HTERT RPE-1 (cell line): ENCODE measurements around the gene SDHAF2.
"Not testable (repeated sequence)": the region's sequence is repeated elsewhere in the genome, so short reads cannot be mapped to it uniquely, and the experiment has no call there.

Source experiments
- in situ Hi-C: fragments of 300-500 bp; cut with MboI; formaldehyde crosslinking; loops from 4 replicates; pipeline ENCODE4 v1.14.3; 2020; ENCODE audit warnings: low sequenced_read_pairs

SDHAF2 gene

DNA sequence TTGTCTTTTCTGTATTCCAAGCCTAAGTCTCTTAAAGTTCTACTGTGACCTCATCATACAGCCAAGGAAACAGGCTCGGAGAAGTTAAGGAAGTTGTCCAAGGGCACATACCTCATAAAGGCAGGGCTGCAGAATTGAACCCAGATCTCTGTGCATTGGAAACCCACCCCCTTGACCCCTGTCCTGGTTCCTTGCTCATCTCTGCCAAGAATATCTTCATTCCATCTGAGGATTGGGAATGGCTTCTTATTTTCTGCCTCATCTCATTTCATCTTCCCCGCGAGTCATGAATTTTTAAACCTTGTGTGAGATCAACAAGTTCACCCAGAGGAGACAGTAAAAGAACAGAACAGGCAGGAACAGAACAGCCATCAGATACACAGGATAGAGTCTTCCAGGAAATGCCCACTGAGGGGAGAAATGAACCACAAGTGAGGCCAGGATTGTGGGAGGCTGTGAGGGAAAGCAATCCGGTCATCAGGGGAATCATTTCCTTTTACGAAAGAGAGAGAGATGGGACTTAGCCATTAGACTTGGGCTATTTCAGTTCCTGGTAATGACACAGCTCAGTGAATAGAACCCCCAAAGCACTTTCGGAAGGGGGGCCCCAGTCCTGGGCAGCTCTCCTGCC lies 44.2 kb downstream of the SDHAF2 start:
- in situ Hi-C loops = loop anchor here (25.0 kb wide), 1 partner anchor 163 kb away; no protein-coding TSS in a partner anchor

- in situ Hi-C loops = no loop called here
Observed at GRCh38 chr11:61475433-61475832, 45.5 kb downstream of the SDHAF2 start.

DNA sequence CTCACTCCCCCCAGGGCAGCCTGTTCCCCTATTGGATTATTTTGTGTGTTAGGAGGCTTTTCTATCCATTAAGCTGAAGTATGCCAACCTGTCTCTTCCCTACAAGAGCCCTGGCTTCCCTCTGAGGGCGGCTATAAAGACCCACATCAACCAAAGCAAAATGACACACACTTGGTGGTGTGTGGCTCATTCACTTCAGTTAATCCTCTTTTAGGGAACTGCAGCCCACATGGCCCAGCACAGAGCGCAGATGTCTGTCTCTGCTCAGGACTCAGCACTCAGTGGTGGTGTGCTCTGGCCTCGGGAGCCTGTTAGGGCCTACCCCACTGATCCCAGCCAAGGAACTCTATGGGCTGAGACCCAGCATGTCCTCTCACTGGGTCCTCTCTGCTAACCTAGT lies 46.4 kb downstream of the SDHAF2 start:
- in situ Hi-C loops = no loop called here

- in situ Hi-C loops = no loop called here
Observed at GRCh38 chr11:61477126-61477525, 47.2 kb downstream of the SDHAF2 start.

DNA sequence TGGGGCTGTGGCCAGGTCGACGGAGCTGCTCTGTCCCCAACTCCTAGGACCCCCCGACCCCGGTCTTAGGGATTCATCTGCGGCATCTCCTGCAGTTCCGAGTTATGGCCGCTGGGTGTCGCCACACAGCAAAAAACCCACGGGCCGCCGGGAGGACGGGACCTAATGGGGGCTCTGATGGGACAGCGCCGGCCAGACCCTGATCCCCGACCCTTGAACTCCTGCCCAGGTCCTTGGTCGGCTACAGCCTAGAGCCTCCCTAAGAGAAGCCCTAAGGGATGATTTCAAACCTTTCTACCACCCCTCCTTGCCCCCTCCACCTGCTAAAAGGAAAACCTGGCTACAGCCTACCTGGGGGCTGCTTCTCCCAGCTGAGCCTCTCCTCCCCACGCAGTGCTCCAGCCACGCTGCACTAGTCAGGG lies 47.8 kb downstream of the SDHAF2 start:
- in situ Hi-C loops = no loop called here

DNA sequence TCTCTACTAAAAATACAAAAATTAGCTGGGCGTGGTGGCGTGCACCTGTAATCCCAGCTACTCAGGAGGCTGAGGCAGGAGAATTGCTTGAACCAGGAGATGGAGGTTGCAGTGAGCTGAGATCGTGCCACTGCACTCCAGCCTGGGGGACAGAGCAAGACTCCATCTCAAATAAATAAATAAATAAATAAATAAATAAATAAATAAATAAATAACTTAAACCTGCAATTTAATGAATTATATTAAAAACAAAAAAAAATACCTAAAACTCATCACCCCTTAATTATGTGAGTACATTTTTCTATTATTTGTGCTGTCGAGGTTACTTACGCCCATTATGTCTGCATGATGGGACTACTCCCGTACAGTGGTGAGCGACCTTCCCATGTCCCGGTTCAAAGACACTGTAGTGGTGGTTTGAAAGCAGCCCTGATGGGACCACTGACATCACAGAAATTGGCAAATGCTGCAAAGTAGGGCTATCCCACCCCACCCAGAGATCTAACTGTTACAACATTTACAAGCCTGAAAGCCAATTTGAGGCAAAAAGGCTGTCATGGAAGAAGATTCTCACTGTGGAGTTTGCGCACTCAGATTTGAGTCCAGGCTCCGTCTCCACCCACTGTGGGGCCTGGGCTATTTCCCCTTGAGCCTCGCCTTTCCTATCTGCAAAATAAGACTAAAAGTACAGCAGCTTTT lies 49.6 kb downstream of the SDHAF2 start:
- in situ Hi-C loops = not testable (repeated sequence)

- in situ Hi-C loops = no loop called here
Observed at GRCh38 chr11:61480261-61480993, 50.5 kb downstream of the SDHAF2 start.

DNA sequence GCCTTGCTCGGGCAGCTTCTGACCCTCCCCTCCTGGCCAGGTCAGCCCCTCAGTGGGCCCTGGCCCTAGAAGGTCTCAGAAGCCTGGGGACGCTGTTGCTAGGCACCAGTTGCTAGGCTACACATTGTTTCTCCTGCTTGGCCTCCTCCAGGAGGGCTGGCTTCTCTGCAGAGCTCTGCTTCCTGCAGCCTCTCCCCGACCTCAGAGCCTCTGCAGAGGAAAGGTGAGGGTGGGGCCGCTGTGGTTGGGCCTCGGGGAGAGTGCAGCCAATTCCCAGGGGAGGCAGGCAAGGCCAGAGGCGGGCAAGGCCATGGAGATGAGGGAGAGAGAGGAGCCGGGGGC lies 51.0 kb downstream of the SDHAF2 start:
- in situ Hi-C loops = no loop called here

DNA sequence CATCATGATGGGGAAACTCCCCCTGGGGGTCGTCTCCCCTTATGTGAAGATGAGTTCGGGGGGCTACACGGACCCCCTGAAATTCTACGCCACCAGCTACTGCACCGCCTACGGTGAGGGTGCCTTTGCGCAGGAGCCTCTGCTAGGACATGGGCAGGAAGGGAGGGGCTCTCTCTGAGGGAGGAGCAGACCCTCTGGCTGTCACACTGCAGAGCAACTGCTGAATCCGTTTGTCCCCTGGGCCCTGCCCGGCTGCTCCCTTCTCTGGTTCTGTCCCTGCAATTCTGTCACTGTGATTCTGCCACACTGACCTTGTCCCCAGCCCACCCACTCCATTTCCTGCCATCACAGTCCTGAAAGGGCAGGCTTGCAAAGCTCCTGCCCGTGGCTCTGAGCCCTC lies 51.9 kb downstream of the SDHAF2 start:
- in situ Hi-C loops = no loop called here

DNA sequence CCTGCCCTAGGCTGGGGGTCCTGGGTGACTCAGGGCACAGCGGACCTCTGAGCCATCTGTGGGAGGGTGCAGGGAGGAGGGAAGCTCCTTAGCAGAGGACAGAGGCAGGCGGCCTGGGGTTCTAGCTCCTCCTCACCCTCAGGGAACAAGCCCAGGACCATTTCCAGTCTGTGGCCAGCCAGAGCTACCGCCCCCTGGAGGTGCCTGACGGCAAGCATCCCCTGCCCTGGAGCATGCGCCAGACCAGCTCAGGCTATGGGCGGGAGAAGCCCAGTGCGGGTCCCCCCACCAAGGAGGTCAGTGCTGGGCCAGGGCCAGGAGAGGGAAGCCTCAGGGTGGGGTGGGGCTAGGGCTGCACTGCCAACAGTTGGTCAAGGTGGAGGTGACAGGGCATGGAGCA lies 52.6 kb downstream of the SDHAF2 start:
- in situ Hi-C loops = no loop called here

GRCh38 chr11:61484541-61484940 lies 54.6 kb downstream of the SDHAF2 start:
- in situ Hi-C loops = no loop called here

DNA sequence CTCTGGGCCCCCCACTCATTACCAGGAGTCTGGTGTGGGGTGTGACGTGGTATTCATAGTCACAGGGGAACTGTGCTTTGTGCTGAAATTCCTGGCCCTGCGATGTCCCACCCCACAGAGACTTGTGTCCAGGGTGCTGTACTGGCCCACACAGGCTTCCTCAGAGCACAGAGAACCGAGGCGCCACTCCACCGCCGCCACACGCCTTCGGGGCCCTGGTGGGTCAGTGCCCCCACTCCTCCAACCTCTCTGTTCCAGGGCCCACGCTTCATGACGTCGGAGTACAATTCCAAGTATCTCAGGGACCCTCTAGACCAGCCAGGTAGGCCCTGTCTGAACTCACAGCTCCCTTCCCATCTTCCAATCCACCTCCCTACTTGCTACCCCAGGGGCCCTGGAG lies 55.2 kb downstream of the SDHAF2 start:
- in situ Hi-C loops = no loop called here

DNA sequence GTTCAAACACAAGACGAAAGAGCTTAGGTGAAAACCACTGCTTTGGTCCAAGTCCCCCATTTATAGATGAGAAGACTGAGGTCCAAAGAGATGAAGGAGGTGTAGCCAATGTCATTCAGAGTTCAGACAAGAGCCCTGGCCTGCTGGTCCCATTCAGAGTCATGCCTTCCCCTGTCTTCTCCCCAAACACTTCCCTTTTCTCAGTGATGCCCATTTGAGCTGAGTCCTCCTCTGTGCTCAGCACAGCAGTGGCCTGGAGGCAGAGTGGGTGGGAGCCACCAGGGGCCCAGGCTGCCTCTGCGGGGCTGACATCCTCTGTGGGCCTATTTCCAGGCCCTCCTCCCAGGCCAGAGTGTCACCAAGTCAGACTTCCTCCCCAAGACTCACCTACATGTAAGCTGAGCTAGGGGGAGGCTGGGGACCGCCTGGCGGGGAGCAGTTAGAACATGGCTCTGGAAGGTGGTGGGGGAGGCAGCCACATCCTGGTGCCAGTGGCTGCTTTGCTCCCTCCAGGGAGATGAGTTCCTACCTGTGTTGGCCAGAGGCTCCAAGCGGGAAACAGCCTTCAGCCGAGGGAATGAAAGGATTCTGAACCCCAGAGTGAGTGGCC lies 56.2 kb downstream of the SDHAF2 start:
- in situ Hi-C loops = no loop called here

- in situ Hi-C loops = no loop called here
Observed at GRCh38 chr11:61486779-61487178, 56.9 kb downstream of the SDHAF2 start.

- in situ Hi-C loops = no loop called here
Observed at GRCh38 chr11:61487342-61488025, 57.6 kb downstream of the SDHAF2 start.

DNA sequence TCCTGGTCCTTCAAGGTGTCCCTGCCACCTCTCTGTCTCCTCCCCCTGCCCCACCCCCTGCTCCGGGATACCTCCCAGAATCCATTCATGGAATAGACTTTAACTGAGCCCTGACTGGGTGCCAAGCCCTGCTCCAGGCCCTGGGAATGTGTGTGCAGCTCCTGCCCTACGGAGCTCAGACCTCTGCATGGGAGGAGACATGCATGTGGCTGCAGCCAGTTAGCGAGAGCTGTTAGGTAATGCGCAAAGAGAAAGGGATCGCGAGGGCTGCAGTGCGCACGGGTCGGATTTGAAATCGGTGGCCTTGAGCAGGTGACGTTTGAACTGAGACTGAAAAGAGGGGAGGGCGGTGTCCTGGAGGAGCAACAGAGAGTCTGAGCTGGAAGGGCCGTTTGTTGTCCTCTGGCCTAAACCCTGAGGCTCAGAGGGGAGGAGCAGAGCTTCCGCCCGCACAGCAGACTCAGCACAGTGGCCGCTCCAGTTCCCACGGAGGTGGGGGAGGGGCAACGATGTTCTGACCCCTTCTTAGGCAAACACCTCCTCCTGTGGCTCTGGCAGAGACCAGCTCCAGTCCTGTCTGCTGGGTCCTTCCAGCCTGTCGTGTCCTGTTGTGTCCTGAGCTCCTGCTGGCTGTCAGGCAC lies 58.8 kb downstream of the SDHAF2 start:
- in situ Hi-C loops = no loop called here

DNA sequence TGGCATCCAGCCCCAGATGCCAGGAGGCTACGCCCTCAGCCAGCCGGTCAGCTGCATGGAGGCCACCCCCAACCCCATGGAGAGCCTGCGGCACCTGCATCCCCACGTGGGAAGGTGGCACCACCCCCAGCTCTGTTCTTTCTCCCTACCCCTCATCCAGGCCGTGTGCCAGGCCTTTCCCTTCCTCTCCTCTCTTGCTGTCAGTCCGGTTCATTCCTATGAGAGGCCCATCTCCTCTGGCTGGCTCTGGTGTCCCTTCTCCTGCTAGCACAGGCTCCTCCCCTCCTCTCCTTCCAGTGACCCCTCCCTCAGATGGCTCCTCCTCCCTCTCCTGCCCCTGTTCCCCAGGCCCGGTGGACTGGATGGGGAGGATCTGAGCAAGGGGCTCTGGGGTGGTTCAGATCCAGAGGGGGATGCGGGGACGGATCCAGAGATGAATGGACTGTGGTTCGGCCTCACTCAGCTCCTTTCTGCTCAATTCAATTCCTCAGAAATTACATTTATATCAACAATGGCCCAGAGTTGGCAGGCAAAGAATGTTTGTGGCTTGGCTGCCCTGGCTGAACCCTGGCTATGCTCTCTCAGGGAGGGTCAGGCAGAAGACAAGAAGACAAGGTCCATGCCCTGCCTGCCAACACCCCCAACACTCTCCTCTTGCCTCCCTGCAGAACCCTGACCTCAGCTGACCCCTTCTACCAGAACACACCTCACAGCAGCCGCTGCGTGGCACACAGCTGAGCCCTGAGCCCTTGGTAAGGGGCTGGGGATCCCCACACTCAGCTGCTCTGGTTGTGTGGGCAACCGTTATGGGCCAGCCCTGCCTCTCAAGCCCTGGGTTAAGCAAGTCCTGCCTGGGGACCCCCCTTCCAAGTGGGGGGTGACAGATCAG lies 60.2 kb downstream of the SDHAF2 start:
- in situ Hi-C loops = no loop called here

DNA sequence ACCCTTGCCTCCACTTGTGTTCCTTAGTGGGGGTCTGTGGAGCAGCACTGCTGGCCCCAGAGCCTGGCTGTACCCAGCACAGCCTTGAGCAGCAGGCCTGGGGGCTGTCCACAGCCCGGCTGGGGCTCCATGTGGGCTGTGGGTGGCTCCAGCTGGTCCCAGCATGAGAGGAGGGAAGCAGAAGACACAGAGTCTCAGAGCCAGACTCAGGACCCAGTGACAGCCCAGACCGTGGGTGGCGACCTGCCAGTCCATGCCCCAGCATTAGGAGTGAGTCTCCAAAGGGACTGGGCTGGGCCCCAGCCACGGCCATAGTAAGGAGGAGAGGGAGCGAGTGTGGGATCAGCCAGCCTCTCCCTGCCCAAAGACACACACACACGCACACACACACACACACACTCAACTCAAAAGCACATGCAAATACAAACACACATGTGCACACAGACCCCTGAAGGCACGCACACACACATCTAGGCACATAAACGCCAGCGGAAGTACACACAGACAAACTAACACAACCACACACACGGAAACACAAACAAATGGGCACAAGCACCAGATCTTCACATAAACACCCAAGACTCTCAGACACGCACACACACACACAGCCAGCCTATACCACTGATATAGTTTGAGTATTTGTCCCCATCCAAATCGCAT lies 61.9 kb downstream of the SDHAF2 start:
- in situ Hi-C loops = no loop called here

- in situ Hi-C loops = no loop called here
Observed at GRCh38 chr11:61494381-61494961, 64.5 kb downstream of the SDHAF2 start.
